NCI-H146 treated with DMSO at 0.1 percent for 48 hours (cell line): ENCODE data around the gene DSCAM.

Experiments used
- DNase-seq: peaks from one replicate; lab custom pipeline; 2025; ENCODE audit not compliant: unreplicated experiment; lab: John Stamatoyannopoulos, UW

Gene DSCAM

GRCh38 chr21:40021558-40022351, 825.2 kb downstream of the DSCAM start:
- no peak for DNase-seq

GRCh38 chr21:40020651-40021050, 826.3 kb downstream of the DSCAM start:
- DNase-seq, result no peak

GRCh38 chr21:40018871-40019475, 828.0 kb downstream of the DSCAM start:
- no peak for DNase-seq

DNA sequence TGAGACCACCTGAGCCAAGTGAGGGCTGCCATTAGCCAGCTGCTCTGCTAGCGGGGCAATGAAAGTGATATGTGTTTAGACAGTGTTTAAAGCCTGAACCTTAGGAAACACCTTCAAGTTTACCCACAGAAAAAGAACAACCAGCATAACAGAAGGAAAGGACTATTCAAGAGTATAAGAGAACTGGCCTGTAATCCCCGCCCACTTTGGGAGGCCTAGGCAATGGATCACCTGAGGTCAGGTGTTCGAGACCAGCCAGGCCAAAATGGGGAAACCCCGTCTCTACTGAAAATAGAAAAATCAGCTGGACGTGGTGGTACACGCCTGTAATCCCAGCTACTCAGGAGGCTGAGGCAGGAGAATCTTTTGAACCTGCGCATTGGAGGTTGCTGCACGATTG, 830.3 kb downstream of the DSCAM start:
- DNase-seq, result no peak

DNA sequence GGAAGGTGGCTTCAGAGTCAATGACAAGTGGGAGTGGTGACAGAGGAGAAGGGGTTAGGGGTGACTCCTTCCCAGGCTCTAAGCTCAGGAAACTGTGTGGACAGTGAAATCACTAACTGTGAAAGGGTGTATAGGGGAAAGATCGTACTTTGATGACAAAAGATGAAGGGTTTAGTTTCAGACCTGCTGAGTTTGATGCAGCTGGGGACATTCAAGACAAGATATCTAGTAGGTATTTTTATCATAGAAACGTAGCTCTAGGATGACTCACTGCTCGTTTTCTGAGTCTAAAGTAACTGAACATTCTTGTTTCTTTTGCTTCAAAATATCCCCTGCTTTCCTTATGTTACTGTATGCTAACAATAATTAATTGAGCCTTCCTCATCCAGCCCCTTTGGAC, 830.7 kb downstream of the DSCAM start:
- no peak for DNase-seq

- no peak for DNase-seq
Observed at GRCh38 chr21:40015818-40016217, 831.1 kb downstream of the DSCAM start.

GRCh38 chr21:40014394-40014793, 832.6 kb downstream of the DSCAM start:
- no peak for DNase-seq

- no peak for DNase-seq
Observed at GRCh38 chr21:40013001-40013735, 833.8 kb downstream of the DSCAM start.

DNA sequence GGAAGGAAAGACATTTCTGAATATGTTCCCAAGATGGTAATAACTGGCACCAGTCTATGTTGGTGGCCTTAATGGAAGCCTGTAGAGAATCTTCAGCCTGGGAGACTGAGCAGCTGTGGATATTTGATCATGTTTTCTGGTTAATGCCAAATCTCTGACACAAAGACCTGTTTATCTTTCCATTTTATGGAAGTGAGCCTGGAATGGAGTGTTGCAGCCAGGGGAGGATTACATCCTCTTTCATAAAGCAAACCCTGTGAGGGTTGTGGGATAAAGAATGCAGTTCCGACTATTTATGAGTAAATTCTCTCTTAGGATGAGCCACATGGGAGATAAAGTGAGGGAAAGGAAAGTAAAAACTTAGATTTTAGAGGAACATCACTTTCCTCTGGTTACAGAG, 835.6 kb downstream of the DSCAM start:
- no peak for DNase-seq

GRCh38 chr21:40002978-40003377, 844.0 kb downstream of the DSCAM start:
- no peak for DNase-seq

DNA sequence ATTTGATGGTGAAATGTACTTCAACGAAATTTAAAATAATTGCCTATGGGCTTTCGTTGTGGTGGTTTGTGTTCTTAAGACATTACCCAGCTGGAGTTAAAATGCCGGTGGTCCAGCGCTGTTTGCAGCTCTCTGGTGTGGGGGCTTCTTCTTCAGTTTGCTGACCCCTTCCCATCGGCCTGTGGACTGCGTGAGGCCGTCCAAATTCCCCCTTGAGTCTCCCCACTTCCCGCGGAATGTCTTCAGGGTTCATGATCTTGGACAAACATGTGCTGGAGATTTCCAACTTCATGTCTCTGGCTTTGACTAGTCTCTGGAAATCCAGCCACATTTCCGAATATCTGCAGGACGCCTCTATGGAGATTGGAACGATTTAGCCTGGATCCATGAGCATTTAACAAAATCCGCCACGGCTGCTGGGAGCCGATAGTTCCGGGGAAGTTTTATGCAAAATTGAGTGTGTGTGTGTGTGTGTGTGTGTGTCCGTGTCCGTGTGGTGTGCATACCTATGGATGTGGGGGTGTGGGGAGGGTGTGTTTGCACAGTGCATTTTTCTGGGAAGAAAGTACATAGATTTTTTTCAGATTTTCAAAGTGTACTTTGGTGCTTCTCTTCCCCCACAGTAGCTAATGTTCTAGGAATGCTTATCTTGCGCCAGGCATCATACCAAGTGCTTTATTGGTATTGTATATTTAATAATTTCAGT, 862.5 kb downstream of the DSCAM start:
- no peak for DNase-seq

DNA sequence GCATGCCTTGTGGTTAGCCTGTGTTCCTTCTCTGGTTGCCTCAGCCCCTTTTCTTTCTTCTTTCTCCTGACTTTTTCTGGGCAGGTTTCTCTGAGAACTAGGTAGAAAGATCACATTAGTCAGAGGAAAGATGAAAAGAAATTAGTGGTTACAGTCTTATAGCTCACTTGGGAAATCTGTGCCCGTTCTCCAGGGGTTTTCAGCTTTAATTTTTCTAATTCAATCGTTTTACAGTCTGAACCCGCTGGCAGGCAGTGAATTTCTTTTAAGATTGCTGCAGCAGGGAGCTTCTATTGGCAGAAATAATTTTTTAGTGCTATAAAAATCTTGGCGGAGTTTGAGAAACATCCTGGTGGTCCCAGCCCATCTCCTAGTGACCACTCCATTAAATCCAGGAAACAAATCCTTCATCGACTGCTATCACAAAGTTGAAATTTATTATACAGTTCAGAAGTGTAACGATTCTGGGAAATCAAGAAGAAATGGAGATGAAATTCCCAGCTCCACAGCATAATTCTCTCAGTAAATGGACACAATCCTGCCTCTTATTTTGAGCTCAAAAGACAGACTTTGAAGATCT, 866.6 kb downstream of the DSCAM start:
- no peak for DNase-seq

GRCh38 chr21:39979321-39979720, 867.6 kb downstream of the DSCAM start:
- DNase-seq, result no peak

DNA sequence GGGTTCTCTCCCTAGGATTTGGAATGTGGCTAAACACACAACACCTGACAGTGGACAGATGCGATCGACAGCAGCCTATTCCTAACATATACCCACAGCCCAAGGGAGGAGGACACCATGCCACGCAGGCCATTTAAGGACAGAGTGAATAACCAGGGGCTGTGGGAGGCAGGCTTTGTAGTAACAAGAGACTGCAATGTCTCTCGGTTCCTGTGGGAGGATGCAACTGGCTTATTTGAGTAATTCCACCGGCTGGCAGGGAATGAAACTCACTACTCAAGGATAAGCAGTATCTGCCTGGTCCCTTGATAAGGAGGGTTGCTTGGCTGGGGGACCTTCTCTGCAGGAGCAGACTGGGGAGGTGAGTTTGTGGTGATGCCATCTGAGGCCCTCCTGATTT, 870.2 kb downstream of the DSCAM start:
- no peak for DNase-seq

DNA sequence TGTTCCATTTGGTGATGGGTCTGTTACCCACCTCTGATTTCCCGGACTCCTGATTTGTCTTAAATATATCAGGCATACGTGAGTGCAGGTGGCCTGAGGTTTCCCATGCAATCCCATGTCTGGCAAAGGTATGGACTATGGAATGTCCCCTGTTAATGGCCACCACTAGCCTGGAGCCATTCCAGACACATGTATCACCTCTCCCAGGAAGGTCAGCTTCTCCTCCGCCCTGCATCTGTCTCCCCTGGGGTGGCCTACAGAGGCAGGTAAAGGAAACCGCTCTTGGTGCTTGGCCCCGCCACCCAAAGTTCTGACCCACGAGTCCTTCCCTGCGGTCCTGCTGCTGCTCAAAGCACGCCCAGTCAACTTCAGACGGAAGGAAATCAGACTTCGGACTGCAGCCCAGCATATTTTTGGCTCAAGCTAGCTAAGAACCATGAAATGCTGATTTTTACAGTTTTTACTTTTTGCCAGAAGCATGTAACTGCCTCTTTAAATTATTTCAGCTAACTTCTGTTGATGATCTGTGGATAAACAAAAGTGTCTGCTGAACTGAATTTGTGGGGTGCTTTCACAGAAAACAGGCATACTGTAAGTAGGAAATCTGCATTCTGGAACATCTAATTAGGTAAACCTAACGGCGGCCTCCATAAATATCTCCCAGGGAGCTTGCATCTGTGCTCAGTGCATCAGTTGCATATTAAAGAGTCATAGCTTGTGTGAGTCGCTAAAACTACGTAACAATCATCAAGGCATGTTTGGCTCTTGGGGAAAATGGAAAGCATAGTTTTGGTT, 873.8 kb downstream of the DSCAM start:
- DNase-seq, result no peak

DNA sequence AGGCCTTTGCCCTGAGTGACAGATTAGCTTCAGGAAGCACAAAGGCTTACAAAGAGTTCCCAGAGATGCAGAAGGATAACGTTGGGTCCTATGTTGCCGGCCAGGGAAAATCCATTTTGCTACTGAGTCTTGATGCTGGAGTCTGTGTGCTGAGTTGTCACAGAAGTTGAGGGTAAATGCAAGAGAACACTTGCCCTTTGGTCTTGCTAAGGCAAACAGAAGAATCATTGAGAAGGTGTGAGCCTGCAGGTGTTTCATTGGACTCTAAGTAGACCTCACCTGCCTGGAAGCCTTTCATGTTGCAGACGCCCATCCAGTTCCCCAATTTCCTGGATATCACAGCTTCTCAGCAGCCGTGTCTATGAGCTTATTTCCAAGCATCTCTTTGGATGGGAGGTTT, 874.5 kb downstream of the DSCAM start:
- no peak for DNase-seq

- no peak for DNase-seq
Observed at GRCh38 chr21:39971956-39972355, 875.0 kb downstream of the DSCAM start.

DNA sequence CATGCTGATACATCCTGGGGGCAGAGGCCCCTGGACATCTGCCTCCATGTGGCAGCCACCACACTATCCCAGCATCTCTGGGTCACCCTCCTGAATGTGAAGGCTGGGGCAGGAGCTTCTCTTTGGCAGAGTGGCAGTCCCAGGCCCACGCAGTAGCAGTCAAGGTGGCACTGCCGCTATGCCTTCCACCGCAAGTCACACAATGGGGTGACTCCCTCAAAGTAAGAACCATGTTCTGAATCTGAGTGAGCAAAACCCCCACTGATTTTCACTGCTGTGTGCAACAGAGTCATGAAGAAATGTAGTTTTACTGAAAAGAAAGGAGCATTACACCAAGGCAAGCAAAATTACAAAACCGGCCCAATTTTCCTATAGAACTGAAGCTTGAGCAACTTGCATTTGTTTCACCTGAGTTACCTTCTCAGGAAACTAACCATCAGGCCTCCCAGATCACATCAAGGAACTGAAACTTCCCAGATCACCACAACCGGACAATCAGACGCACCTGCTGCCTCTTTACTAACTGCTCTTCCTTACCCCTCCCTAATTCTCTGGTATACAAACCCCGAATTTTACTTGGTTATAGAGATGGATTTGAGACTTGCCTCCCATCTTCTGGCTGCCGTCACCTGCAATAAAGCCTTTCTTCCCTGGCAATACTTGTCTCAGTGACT, 877.1 kb downstream of the DSCAM start:
- DNase-seq, result no peak

DNA sequence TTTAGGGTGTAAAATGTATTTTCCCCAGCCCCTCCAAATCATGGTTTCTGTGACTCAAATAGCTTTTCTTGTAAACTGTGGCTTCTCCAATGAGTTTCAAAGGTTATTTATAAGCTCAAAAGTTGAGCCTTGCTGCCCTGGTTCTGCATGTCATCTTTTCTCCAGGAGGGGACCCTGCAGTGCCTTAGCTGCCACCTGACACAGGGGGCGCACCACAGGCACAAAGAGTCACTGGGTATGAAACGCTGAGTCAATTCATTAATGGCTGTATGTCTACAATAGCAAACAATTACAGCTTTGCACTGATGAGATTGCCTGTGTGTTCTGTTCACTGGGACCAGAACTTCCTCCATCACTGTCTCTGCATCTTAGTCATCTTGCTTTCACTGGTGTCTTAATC, 878.9 kb downstream of the DSCAM start:
- no peak for DNase-seq

- DNase-seq, result no peak
Observed at GRCh38 chr21:39966786-39967185, 880.2 kb downstream of the DSCAM start.
